ENCODE data around the gene GZMB.

GZMB gene

DNA sequence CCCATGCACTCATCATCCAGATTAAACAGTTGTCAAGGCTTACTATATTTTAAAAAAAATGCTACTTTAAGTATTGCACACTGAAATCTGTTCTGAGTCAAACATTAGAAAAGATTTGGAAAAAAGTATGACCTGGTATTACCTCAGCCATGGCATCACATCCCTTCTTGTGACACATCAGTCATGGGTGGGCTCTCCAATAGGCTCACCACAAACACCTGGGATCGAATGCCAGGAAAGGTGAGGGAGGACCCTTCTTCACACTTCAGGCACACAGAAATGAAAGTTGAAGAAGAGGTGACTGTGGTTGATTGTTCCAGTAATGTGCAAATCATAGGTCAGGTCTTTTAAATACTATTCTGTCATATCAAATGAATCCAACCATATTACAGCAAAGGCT, 36.6 kb upstream of the GZMB start:
- no peaks in the 10 kb centered on the region for H3K9me2 ChIP-seq (ENCODE audit: low read depth, low read length)
- H3K36me3 ChIP-seq (ENCODE audit: insufficient read depth, low read length) = no peaks in the 10 kb centered on the region
- H3K9ac ChIP-seq (ENCODE audit: low read length) = no peak overlapping the region
- H3K27me3 ChIP-seq (ENCODE audit: insufficient read depth, low read length) = no peaks in the 10 kb centered on the region
- no peaks in the 10 kb centered on the region for H3K79me2 ChIP-seq (ENCODE audit: insufficient read depth, low read length)
- peaks cover 17% of the 10 kb centered on the region for H3K4me1 ChIP-seq (ENCODE audit: insufficient read depth, low read length, severe bottlenecking)
- TF ChIP-seq, protein P1, sequence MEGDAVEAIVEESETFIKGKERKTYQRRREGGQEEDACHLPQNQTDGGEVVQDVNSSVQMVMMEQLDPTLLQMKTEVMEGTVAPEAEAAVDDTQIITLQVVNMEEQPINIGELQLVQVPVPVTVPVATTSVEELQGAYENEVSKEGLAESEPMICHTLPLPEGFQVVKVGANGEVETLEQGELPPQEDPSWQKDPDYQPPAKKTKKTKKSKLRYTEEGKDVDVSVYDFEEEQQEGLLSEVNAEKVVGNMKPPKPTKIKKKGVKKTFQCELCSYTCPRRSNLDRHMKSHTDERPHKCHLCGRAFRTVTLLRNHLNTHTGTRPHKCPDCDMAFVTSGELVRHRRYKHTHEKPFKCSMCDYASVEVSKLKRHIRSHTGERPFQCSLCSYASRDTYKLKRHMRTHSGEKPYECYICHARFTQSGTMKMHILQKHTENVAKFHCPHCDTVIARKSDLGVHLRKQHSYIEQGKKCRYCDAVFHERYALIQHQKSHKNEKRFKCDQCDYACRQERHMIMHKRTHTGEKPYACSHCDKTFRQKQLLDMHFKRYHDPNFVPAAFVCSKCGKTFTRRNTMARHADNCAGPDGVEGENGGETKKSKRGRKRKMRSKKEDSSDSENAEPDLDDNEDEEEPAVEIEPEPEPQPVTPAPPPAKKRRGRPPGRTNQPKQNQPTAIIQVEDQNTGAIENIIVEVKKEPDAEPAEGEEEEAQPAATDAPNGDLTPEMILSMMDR (IDR thresholded peaks at IDR 0.05; ENCODE audit: low read length) = no peak
- TF ChIP-seq EZH2 (IDR thresholded peaks at IDR 0.05; ENCODE audit: borderline replicate concordance, low read length) = no peak
- no peak overlapping the region for H3K4me3 ChIP-seq (ENCODE audit: low read depth, low read length, poor library complexity, severe bottlenecking)
- no peak overlapping the region for H2AFZ ChIP-seq (ENCODE audit: low read length)
- H3K4me2 ChIP-seq (ENCODE audit: low read length) = no peak overlapping the region
- no peaks in the 10 kb centered on the region for H4K20me1 ChIP-seq (ENCODE audit: insufficient read depth, low read length)
- H3F3A ChIP-seq (ENCODE audit: insufficient read depth, low read length) = no peaks in the 10 kb centered on the region
- H3K27ac ChIP-seq (ENCODE audit: low read depth, low read length, poor library complexity, severe bottlenecking) = no peak overlapping the region
- no peaks in the 10 kb centered on the region for H3K9me3 ChIP-seq (ENCODE audit: low read length)

DNA sequence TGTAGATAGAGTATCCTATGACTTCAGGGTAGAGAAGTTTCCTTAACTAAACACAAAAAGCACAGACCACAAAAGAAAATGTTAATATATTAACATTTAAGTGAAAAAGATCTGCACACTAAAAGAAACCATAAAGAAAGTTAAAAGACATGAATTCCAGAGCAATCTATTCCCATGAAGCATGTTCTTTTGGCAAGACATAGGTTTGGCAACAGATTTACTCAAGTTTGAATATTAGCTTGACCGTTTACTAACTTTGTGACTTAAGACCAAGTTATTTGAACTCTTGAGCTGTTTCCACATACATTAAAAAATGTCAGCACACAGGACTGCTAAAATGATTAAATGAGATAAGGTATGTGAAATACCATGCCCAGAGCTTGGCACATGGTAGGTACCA, 35.7 kb upstream of the GZMB start:
- Histone ChIP-seq H4K20me1 (ENCODE audit: insufficient read depth, low read length) (no peaks in the 10 kb centered on the region), H3K4me1 (ENCODE audit: insufficient read depth, low read length, severe bottlenecking) (peaks cover 16% of the 10 kb centered on the region), H3K79me2 (ENCODE audit: insufficient read depth, low read length) (no peaks in the 10 kb centered on the region), H3K4me3 (ENCODE audit: low read depth, low read length, poor library complexity, severe bottlenecking) (no peak overlapping the region), H3K27ac (ENCODE audit: low read depth, low read length, poor library complexity, severe bottlenecking) (no peak overlapping the region), H3K36me3 (ENCODE audit: insufficient read depth, low read length) (no peaks in the 10 kb centered on the region), H2AFZ (ENCODE audit: low read length) (no peak overlapping the region), H3K9ac (ENCODE audit: low read length) (no peak overlapping the region), H3F3A (ENCODE audit: insufficient read depth, low read length) (no peaks in the 10 kb centered on the region), H3K9me3 (ENCODE audit: low read length) (no peaks in the 10 kb centered on the region), H3K9me2 (ENCODE audit: low read depth, low read length) (no peaks in the 10 kb centered on the region), H3K4me2 (ENCODE audit: low read length) (no peak overlapping the region), H3K27me3 (ENCODE audit: insufficient read depth, low read length) (no peaks in the 10 kb centered on the region)
- TF ChIP-seq, protein P1 (IDR thresholded peaks at IDR 0.05; ENCODE audit: low read length) = no peak
- TF ChIP-seq EZH2 (IDR thresholded peaks at IDR 0.05; ENCODE audit: borderline replicate concordance, low read length) = no peak

DNA sequence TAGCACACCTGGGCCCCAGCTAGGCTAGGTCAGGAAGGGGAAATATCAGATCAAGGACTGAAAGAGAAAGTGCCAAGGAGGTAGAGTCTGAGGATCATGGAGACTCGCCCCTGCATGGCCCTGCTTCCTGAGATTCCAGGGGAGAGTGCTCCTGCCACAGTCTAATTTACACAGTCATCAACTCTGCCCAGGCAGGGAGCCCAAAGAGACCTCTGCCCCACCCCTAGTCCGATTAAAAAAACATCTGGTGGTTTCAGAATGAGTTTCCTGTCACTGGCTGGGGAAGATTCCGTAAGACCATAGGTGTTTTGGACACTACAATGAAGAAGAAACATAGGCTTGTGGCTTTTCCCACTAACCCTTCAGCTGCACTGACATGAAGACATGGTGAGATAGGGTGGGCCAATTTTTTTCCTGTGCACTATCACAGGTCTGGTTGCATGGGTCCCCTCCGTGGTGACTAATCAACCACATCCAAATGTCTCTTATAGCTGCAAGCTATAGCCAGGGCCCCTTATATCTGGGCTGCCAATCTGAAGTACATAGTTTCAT, 31.5 kb upstream of the GZMB start:
- Histone ChIP-seq H3K79me2 (ENCODE audit: insufficient read depth, low read length) (no peaks in the 10 kb centered on the region), H3K9me2 (ENCODE audit: low read depth, low read length) (no peaks in the 10 kb centered on the region), H3K4me2 (ENCODE audit: low read length) (no peak overlapping the region), H3K27ac (ENCODE audit: low read depth, low read length, poor library complexity, severe bottlenecking) (no peak overlapping the region), H4K20me1 (ENCODE audit: insufficient read depth, low read length) (no peaks in the 10 kb centered on the region), H3K36me3 (ENCODE audit: insufficient read depth, low read length) (no peaks in the 10 kb centered on the region), H3K9me3 (ENCODE audit: low read length) (no peaks in the 10 kb centered on the region), H2AFZ (ENCODE audit: low read length) (no peak overlapping the region), H3K9ac (ENCODE audit: low read length) (no peak overlapping the region), H3K4me3 (ENCODE audit: low read depth, low read length, poor library complexity, severe bottlenecking) (no peak overlapping the region), H3K4me1 (ENCODE audit: insufficient read depth, low read length, severe bottlenecking) (no peaks in the 10 kb centered on the region), H3F3A (ENCODE audit: insufficient read depth, low read length) (no peaks in the 10 kb centered on the region), H3K27me3 (ENCODE audit: insufficient read depth, low read length) (no peaks in the 10 kb centered on the region)
- no peak for TF ChIP-seq EZH2 (IDR thresholded peaks at IDR 0.05; ENCODE audit: borderline replicate concordance, low read length)
- TF ChIP-seq, protein P1 (IDR thresholded peaks at IDR 0.05; ENCODE audit: low read length) = no peak

Measured in OCI-LY1 (cell line).